K562 (cell line): ENCODE data around the gene ABCC10. TPM values are rescaled to one million over a fixed set of nuclear protein-coding genes. Genes with fewer than 3 reads are reported as not detected.

Experiments used
- ATAC-seq: fragments of 200-7000 bp; cut with Tn5 transposase; 3 replicates; pipeline ENCODE4 v1.9.1; 2020; ENCODE audit warnings: moderate library complexity
- BruUV-seq: library from RNA; stranded (reverse); fragments of 400-500 nt; replicated peaks from 2 replicates; lab custom pipeline; 2021; lab: Mats Ljungman, UMichigan
- CTCF ChIA-PET: fragments of 300-600 bp; formaldehyde crosslinking; extraction: SDS; loops from one replicate; lab custom pipeline; 2021; ENCODE audit warnings: low intra/inter-chr PET ratio; lab: Yijun Ruan, JAX
- POLR2A ChIA-PET: fragments of 300-600, 350-650 bp; sonication (Branson Sonifier 250); formaldehyde crosslinking; extraction: SDS; loops from one replicate; lab custom pipeline; 2021; ENCODE audit warnings: antibody characterized with exemption, inconsistent platforms; lab: Yijun Ruan, JAX
- DNase-seq, 4 experiments: peaks; one replicate each; pipeline versions ENCODE4 v3.0.0 to v3.0.0-alpha.2; 2011 to 2018; ENCODE audit warnings: low spot score in 3 of 4, mixed read lengths in 3 of 4; ENCODE audit errors: extremely low read depth in 1 of 4
- FAIRE-seq: peaks from 2 replicates; lab custom pipeline; 2011; peaks lifted over from hg19 to GRCh38; lab: Jason Lieb, UNC
- H2AFZ ChIP-seq: 2 replicates; pipeline ENCODE4 v1.6.0; 2011; ENCODE audit warnings: low read depth, low read length, control low read depth, inconsistent platforms
- H3K27ac ChIP-seq: fragments of 200-600 bp; 3 replicates; pipeline ENCODE4 v1.8.0; 2011; ENCODE audit warnings: low read depth, mild to moderate bottlenecking, control low read depth, inconsistent platforms, low read length, moderate library complexity, mixed read lengths; ENCODE audit errors: extremely low read depth
- H3K27me3 ChIP-seq, 2 experiments: fragments of 300-600 bp in 1 of 2; 2 replicates in 1 of 2; 3 replicates in 1 of 2; pipeline versions ENCODE4 v1.6.0 to v1.8.0; 2011; ENCODE audit warnings: inconsistent platforms in 2 of 2, low read length in 2 of 2, mild to moderate bottlenecking in 1 of 2, mixed read lengths in 1 of 2, moderate library complexity in 1 of 2; ENCODE audit not compliant: control insufficient read depth in 2 of 2, insufficient read depth in 2 of 2
- H3K36me3 ChIP-seq: fragments of 300-600 bp; 3 replicates; pipeline ENCODE4 v1.8.0; 2011; ENCODE audit warnings: mild to moderate bottlenecking, low read length, inconsistent platforms; ENCODE audit not compliant: control insufficient read depth, insufficient read depth
- H3K4me1 ChIP-seq, 2 experiments: fragments of 200-600 bp in 1 of 2; replicated peaks in 1 of 2; 2 replicates in 1 of 2; 3 replicates in 1 of 2; pipeline versions ENCODE4 v1.5.1 to v1.8.0; 2011; ENCODE audit warnings: inconsistent platforms in 2 of 2, low read length in 2 of 2, mild to moderate bottlenecking in 1 of 2, mixed read lengths in 1 of 2, moderate library complexity in 1 of 2; ENCODE audit not compliant: control insufficient read depth in 2 of 2, insufficient read depth in 2 of 2
- H3K4me2 ChIP-seq: 2 replicates; pipeline ENCODE4 v1.6.1; 2011; ENCODE audit warnings: low read length, control low read depth, inconsistent platforms, mixed read lengths; ENCODE audit not compliant: insufficient read depth
- H3K4me3 ChIP-seq: fragments of 200-600 bp; sonication (generic), shearing (Covaris generic); 2 replicates; pipeline ENCODE4 v1.5.1; 2016; ENCODE audit warnings: control low read depth, inconsistent platforms
- H3K79me2 ChIP-seq: fragments of 200-600 bp; 3 replicates; pipeline ENCODE4 v1.8.0; 2011; ENCODE audit warnings: low read length, inconsistent platforms; ENCODE audit not compliant: control insufficient read depth, insufficient read depth
- H3K9ac ChIP-seq, 2 experiments: 2 replicates each; pipeline versions ENCODE4 v1.6.0 to v1.6.1; 2011; ENCODE audit warnings: low read depth in 2 of 2, low read length in 2 of 2, control low read depth in 1 of 2, inconsistent platforms in 1 of 2, mild to moderate bottlenecking in 1 of 2, mixed read lengths in 1 of 2; ENCODE audit not compliant: insufficient read depth in 1 of 2
- H3K9me1 ChIP-seq: one replicate; pipeline ENCODE4 v1.6.0; 2011; ENCODE audit warnings: inconsistent platforms, mild to moderate bottlenecking, low read length, moderate library complexity; ENCODE audit not compliant: control insufficient read depth, insufficient read depth
- H3K9me3 ChIP-seq: replicated peaks from 2 replicates; pipeline ENCODE4 v1.5.1; 2011; ENCODE audit warnings: low read depth, low read length, inconsistent platforms; ENCODE audit not compliant: control insufficient read depth, insufficient read depth
- H4K20me1 ChIP-seq: replicated peaks from 2 replicates; pipeline ENCODE4 v1.6.1; 2011; ENCODE audit warnings: low read length, inconsistent platforms, mixed read lengths; ENCODE audit not compliant: control insufficient read depth, insufficient read depth
- ADNP ChIP-seq: fragments of 200-800 bp; sonication (Bioruptor generic); IDR thresholded peaks from 2 replicates; pipeline ENCODE4 v1.6.1; 2016; ENCODE audit warnings: missing genetic modification characterization, missing compliant biosample characterization
- CBX3 ChIP-seq, 2 experiments: IDR thresholded peaks; 1 replicate in 1 of 2; 2 replicates in 1 of 2; pipeline ENCODE4 v1.6.1; 2012; ENCODE audit warnings: inconsistent platforms in 2 of 2, low read length in 2 of 2, borderline replicate concordance in 1 of 2, control low read depth in 1 of 2
- CEBPG ChIP-seq, 3 experiments: fragments of 200-800 bp in 1 of 3; sonication (Bioruptor generic) in 1 of 3; sonication (generic) in 1 of 3; formaldehyde crosslinking in 1 of 3; IDR thresholded peaks in 2 of 3; conservative IDR thresholded peaks in 1 of 3; 2 replicates each; pipeline versions ENCODE4 v1.6.1 to v1.8.0; 2016 to 2022; ENCODE audit warnings: missing compliant biosample characterization in 2 of 3, missing genetic modification characterization in 2 of 3, mild to moderate bottlenecking in 1 of 3, missing genetic modification reagents in 1 of 3
- COPS2 ChIP-seq: fragments of 450-650 bp; conservative IDR thresholded peaks from 2 replicates; pipeline ENCODE4 v1.6.1; 2016; ENCODE audit warnings: mild to moderate bottlenecking, moderate library complexity
- FOXA3 ChIP-seq, 2 experiments: fragments of 450-650 bp in 1 of 2; sonication (generic) in 1 of 2; formaldehyde crosslinking; IDR thresholded peaks in 1 of 2; conservative IDR thresholded peaks in 1 of 2; 2 replicates each; pipeline versions ENCODE4 v1.4.0 to v1.8.0; 2020 to 2022; ENCODE audit warnings: mild to moderate bottlenecking in 2 of 2, missing genetic modification reagents in 1 of 2
- FOXJ2 ChIP-seq: fragments of 200-800 bp; sonication (Bioruptor generic); IDR thresholded peaks from 2 replicates; pipeline ENCODE4 v1.6.1; 2016; ENCODE audit warnings: missing genetic modification characterization, missing compliant biosample characterization
- MAZ ChIP-seq, 2 experiments: fragments of 450-650 bp in 1 of 2; sonication (generic) in 1 of 2; formaldehyde crosslinking; IDR thresholded peaks in 1 of 2; conservative IDR thresholded peaks in 1 of 2; 2 replicates each; pipeline versions ENCODE4 v1.4.0 to v1.5.0; 2020; ENCODE audit warnings: mild to moderate bottlenecking in 1 of 2, missing genetic modification reagents in 1 of 2
- RFX1 ChIP-seq: fragments of 450-650 bp; IDR thresholded peaks from 2 replicates; pipeline ENCODE4 v1.6.1; 2016; ENCODE audit warnings: mild to moderate bottlenecking, moderate library complexity
- SP1 ChIP-seq: sonication (generic); formaldehyde crosslinking; IDR thresholded peaks from 2 replicates; pipeline ENCODE4 v1.8.1; 2022; ENCODE audit warnings: mild to moderate bottlenecking, missing genetic modification reagents
- TRIM24 ChIP-seq, 2 experiments: fragments of 450-650 bp; IDR thresholded peaks; 2 replicates each; pipeline ENCODE4 v1.6.1; 2016
- ZBTB8A ChIP-seq: fragments of 450-650 bp; IDR thresholded peaks from 2 replicates; pipeline ENCODE4 v1.6.1; 2018; ENCODE audit warnings: mild to moderate bottlenecking, moderate library complexity; ENCODE audit not compliant: partially characterized antibody
- ZNF212 ChIP-seq: fragments of 450-650 bp; formaldehyde crosslinking; IDR thresholded peaks from 2 replicates; pipeline ENCODE4 v1.4.0; 2020; ENCODE audit warnings: mild to moderate bottlenecking
- ZNF354B ChIP-seq: fragments of 250-450 bp; sonication (Bioruptor Pico); IDR thresholded peaks from 2 replicates; pipeline ENCODE4 v1.4.0; 2020
- WGBS: fragments of 100-300 bp; shearing (Covaris generic); methylation state at CpG from one replicate; pipeline ENCODE4 v1.1.6; 2016; ENCODE audit warnings: low coverage, mixed read lengths; ENCODE audit not compliant: insufficient coverage; ENCODE audit errors: missing lambda C conversion rate; 5-methylcytosine and 5-hydroxymethylcytosine counted together
- in situ Hi-C: fragments of 300-500 bp; cut with MboI; formaldehyde crosslinking; loops from 4 replicates; pipeline ENCODE4 v1.15.0; 2018; ENCODE audit warnings: inconsistent platforms, mixed read lengths
- intact Hi-C: fragments of 100-400 bp; cut with micrococcal nuclease; formaldehyde crosslinking; loops from 2 replicates; pipeline ENCODE4 v1.14.2; 2022
- polyA plus RNA-seq, 8 experiments: library from polyadenylated mRNA; depleted of rRNA in 4 of 8; stranded (reverse) in 5 of 8; unstranded in 3 of 8; fragments of >200 nt; fragmentation: Nextera tagmentation in 2 of 8; fragmentation: Illumina TruSeq in 1 of 8; extraction: Ambion mirVana in 2 of 8; extraction: Trizol in 1 of 8; gene quantifications; 2 replicates each; pipeline versions ENCODE4 v1.2.1 to v1.2.3, GENCODE V29; 2011 to 2014; ENCODE audit warnings: inconsistent platforms in 1 of 8, missing spikeins in 1 of 8
- total RNA-seq, 7 experiments: library from RNA; depleted of rRNA in 6 of 7; stranded (reverse); fragments of >200 nt in 6 of 7; fragmentation: Illumina TruSeq in 2 of 7; extraction: Trizol in 2 of 7; gene quantifications; 2 replicates each; pipeline versions ENCODE4 v1.2.1 to v1.2.3, GENCODE V29; 2011 to 2021; ENCODE audit warnings: low replicate concordance in 1 of 7
- TF ChIP-seq, protein P1 (sequence below): fragments of 250-450 bp; sonication (Bioruptor Pico); IDR thresholded peaks from 2 replicates; pipeline ENCODE4 v1.5.1; 2021; ENCODE audit warnings: mild to moderate bottlenecking
- TF ChIP-seq, protein P2 (sequence below): fragments of 450-650 bp; IDR thresholded peaks from 2 replicates; pipeline ENCODE4 v1.6.1; 2016
- TF ChIP-seq, protein P3 (sequence below): fragments of 250-450 bp; sonication (Bioruptor Pico); IDR thresholded peaks from 2 replicates; pipeline ENCODE4 v1.4.0; 2020; ENCODE audit warnings: mild to moderate bottlenecking, moderate library complexity, borderline replicate concordance

ABCC10 gene
- total and polyA plus RNA-seq, 9 of the 15 experiments (the other 6 are each of a cell fraction or from before 2014, with no cell fraction given), result 2.4 to 29.1 (median 13.7) TPM

DNA sequence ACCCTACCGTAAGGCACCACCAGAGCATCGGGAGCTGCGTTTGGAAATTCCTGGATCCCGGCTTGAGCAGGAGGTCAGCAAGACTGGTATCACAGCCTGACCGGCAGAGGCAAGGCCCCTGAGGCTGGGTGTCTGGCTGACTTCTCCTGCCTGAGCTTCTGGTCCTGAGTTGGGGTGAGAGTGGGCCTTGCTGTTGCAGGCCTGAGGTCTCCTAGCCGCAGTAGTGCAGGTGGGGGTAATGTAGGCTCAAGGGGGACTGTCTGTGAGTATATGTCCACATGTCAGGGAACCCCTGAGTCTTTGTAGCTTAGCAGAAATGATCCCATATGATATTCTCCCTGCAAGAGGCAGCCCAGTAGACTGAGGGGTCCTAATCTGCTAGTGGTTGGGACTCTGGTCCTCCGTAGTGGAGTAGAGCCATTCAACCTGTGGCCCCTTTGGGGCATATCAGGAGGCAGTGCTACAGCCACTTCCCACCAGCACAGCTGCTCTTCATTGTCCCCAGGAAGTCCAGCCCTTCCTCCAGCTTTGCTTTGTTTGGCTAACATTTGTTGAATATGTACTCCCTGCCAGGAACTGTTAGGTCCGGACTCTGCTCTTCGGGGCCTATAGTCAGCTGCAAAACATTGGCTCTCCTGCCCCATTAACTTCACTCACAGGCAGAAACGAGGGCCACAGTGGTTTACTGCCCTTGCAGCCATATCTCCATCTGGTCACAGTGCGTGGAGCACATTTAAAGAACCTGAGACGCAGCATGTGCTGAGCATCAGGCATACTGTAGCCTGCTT lies 71.9 kb downstream of the ABCC10 start:
- no peak overlapping the region for H2AFZ ChIP-seq
- POLR2A ChIA-PET, result interaction anchor here (0.7 to 1.8 kb wide), 3 partner anchors 8 to 279 kb away, joined by 3 to 4 read pairs (median 3); no protein-coding TSS in a partner anchor
- peak overlapping the region in 1 of 2 experiments; percentile 58; a peak in 1 of 4 replicates for H3K9ac ChIP-seq
- H3K4me2 ChIP-seq, result no peak overlapping the region
- no peak for FAIRE-seq
- no peak overlapping the region for H3K4me3 ChIP-seq
- no peaks in the 10 kb centered on the region for H3K9me3 ChIP-seq
- peaks cover 16% of the 10 kb centered on the region for H4K20me1 ChIP-seq
- in situ Hi-C loops (no loop called here), intact Hi-C loops (no loop called here)
- 85% methylated on average over 12 of the region's 12 CpGs for WGBS
- H3K27ac ChIP-seq, result no peak overlapping the region
- H3K36me3 ChIP-seq, result peaks cover 61% of the 10 kb centered on the region; the same call in 2 of the 3 replicates
- no TSS peak for BruUV-seq
- DNase-seq, result no peak
- H3K4me1 ChIP-seq, result peaks cover 9 to 19% of the 10 kb centered on the region in 2 experiments
- H3K27me3 ChIP-seq, result no peaks in the 10 kb centered on the region
- ATAC-seq, result no peak
- H3K79me2 ChIP-seq, result no peaks in the 10 kb centered on the region
- H3K9me1 ChIP-seq, result peaks cover 3% of the 10 kb centered on the region
- CTCF ChIA-PET, result interaction anchor here (1.0 kb wide), 1 partner anchor 45 kb away, joined by 4 read pairs; no protein-coding TSS in a partner anchor
- TF ChIP-seq ADNP (tag), result no peak
- no peak for TF ChIP-seq FOXA3 (CRISPR knock-in tag; conservative IDR thresholded peaks at IDR 0.05 in 1 of 2, IDR thresholded peaks at IDR 0.05 in 1 of 2)
- TF ChIP-seq, protein P1, sequence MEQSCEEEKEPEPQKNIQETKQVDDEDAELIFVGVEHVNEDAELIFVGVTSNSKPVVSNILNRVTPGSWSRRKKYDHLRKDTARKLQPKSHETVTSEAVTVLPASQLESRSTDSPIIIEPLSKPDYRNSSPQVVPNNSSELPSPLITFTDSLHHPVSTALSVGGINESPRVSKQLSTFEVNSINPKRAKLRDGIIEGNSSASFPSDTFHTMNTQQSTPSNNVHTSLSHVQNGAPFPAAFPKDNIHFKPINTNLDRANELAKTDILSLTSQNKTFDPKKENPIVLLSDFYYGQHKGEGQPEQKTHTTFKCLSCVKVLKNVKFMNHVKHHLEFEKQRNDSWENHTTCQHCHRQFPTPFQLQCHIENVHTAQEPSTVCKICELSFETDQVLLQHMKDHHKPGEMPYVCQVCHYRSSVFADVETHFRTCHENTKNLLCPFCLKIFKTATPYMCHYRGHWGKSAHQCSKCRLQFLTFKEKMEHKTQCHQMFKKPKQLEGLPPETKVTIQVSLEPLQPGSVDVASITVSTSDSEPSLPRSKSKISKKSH, result no peak
- no peak for TF ChIP-seq ZNF354B (CRISPR knock-in tag)
- TF ChIP-seq CEBPG (CRISPR knock-in tag; IDR thresholded peaks at IDR 0.05), result no peak
- TF ChIP-seq CEBPG (tag; conservative IDR thresholded peaks at IDR 0.05 in 1 of 2, IDR thresholded peaks at IDR 0.05 in 1 of 2), result no peak
- TF ChIP-seq FOXJ2 (tag), result no peak
- no peak for TF ChIP-seq TRIM24 (IDR thresholded peaks at IDR 0.05)
- no peak for TF ChIP-seq ZNF212
- TF ChIP-seq, protein P2, sequence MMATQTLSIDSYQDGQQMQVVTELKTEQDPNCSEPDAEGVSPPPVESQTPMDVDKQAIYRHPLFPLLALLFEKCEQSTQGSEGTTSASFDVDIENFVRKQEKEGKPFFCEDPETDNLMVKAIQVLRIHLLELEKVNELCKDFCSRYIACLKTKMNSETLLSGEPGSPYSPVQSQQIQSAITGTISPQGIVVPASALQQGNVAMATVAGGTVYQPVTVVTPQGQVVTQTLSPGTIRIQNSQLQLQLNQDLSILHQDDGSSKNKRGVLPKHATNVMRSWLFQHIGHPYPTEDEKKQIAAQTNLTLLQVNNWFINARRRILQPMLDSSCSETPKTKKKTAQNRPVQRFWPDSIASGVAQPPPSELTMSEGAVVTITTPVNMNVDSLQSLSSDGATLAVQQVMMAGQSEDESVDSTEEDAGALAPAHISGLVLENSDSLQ, result no peak
- no peak for TF ChIP-seq ZBTB8A
- TF ChIP-seq RFX1, result no peak
- TF ChIP-seq, protein P3, sequence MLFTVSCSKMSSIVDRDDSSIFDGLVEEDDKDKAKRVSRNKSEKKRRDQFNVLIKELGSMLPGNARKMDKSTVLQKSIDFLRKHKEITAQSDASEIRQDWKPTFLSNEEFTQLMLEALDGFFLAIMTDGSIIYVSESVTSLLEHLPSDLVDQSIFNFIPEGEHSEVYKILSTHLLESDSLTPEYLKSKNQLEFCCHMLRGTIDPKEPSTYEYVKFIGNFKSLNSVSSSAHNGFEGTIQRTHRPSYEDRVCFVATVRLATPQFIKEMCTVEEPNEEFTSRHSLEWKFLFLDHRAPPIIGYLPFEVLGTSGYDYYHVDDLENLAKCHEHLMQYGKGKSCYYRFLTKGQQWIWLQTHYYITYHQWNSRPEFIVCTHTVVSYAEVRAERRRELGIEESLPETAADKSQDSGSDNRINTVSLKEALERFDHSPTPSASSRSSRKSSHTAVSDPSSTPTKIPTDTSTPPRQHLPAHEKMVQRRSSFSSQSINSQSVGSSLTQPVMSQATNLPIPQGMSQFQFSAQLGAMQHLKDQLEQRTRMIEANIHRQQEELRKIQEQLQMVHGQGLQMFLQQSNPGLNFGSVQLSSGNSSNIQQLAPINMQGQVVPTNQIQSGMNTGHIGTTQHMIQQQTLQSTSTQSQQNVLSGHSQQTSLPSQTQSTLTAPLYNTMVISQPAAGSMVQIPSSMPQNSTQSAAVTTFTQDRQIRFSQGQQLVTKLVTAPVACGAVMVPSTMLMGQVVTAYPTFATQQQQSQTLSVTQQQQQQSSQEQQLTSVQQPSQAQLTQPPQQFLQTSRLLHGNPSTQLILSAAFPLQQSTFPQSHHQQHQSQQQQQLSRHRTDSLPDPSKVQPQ, result no peak
- no peak for TF ChIP-seq MAZ (CRISPR knock-in tag; conservative IDR thresholded peaks at IDR 0.05 in 1 of 2, IDR thresholded peaks at IDR 0.05 in 1 of 2)
- TF ChIP-seq CBX3 (IDR thresholded peaks at IDR 0.05; ENCODE audit: borderline replicate concordance in 1 of 2, low read length in 2 of 2), result no peak
- TF ChIP-seq COPS2, result no peak
- no peak for TF ChIP-seq SP1
